ENCODE data around the gene ADARB2. TPM values are rescaled to one million over a fixed set of nuclear protein-coding genes. Genes with fewer than 3 reads are reported as not detected.

The ADARB2 gene
- total RNA-seq, 6 donors from 2014 or later: 0.69 to 5.2 (median 1.8) TPM

DNA sequence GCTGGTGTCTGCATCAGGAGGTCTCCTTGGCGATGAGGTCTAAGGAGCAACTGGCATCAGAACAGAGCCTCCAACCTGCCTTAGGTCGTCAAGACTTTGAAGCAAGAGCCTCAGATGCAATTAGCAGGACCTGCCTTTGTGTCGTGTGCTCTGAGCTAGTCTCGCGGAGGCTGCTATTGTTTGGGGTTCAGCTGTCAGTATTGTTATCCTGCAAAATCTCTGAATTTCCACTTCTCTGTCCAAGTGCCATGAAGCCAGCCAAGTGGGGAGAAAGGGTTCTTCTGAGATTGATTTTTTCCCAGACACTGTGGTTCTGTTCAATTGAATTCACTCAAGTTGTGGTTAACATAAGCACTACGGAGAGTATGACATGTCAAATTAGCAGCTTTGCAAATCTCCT is 78.7 kb downstream of the ADARB2 start:
- ATAC-seq (ENCODE audit: low FRiP score in 2 of 2) (no peak), DNase-seq (no peak)
- WGBS, 2 donors: 68 to 75% methylated on average over 6 of the region's 6 CpGs
- no peak overlapping the region for H3K4me3 ChIP-seq
- no peaks in the 10 kb centered on the region for H3K9me3 ChIP-seq
- no peaks in the 10 kb centered on the region for H3K36me3 ChIP-seq
- H3K4me1 ChIP-seq: no peaks in the 10 kb centered on the region
- no peak overlapping the region for H3K27ac ChIP-seq
- no peaks in the 10 kb centered on the region for H3K27me3 ChIP-seq
- TF ChIP-seq, protein P1, sequence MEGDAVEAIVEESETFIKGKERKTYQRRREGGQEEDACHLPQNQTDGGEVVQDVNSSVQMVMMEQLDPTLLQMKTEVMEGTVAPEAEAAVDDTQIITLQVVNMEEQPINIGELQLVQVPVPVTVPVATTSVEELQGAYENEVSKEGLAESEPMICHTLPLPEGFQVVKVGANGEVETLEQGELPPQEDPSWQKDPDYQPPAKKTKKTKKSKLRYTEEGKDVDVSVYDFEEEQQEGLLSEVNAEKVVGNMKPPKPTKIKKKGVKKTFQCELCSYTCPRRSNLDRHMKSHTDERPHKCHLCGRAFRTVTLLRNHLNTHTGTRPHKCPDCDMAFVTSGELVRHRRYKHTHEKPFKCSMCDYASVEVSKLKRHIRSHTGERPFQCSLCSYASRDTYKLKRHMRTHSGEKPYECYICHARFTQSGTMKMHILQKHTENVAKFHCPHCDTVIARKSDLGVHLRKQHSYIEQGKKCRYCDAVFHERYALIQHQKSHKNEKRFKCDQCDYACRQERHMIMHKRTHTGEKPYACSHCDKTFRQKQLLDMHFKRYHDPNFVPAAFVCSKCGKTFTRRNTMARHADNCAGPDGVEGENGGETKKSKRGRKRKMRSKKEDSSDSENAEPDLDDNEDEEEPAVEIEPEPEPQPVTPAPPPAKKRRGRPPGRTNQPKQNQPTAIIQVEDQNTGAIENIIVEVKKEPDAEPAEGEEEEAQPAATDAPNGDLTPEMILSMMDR (IDR thresholded peaks at IDR 0.05): no peak
- no peak for TF ChIP-seq POLR2A (IDR thresholded peaks at IDR 0.05)
- TF ChIP-seq POLR2AphosphoS5 (IDR thresholded peaks at IDR 0.05): no peak
- no peak for TF ChIP-seq EP300 (IDR thresholded peaks at IDR 0.05)

DNA sequence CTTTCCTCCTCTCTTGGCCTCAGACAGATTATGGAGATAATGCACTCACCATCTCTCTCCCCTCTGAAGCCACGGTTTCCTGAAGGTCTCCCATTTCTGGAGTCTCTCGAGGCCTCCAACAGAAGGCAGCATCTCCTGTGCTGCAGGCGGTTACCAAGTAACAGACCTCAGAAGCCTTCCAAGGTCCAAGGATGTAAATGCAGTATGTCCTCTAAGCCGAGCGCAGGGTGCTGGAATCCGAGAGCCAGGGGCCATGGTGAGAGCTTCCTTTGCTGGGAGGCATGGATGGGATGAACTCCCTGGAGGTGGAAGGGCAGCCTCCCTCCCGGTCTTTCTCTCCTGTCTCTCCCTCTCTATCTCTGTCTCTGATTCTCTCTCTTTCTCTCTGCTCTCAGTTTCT is 79.8 kb downstream of the ADARB2 start:
- TF ChIP-seq, protein P1 (IDR thresholded peaks at IDR 0.05): no peak
- TF ChIP-seq EP300 (IDR thresholded peaks at IDR 0.05) (no peak), POLR2A (IDR thresholded peaks at IDR 0.05) (no peak), POLR2AphosphoS5 (IDR thresholded peaks at IDR 0.05) (no peak)
- WGBS, 2 donors: 43 to 57% methylated on average over 7 of the region's 7 CpGs
- no peaks in the 10 kb centered on the region for H3K9me3 ChIP-seq
- H3K4me3 ChIP-seq: no peak overlapping the region
- H3K27me3 ChIP-seq: no peaks in the 10 kb centered on the region
- no peak overlapping the region for H3K27ac ChIP-seq
- DNase-seq (no peak), ATAC-seq (ENCODE audit: low FRiP score in 2 of 2) (no peak)
- H3K4me1 ChIP-seq: no peaks in the 10 kb centered on the region
- no peaks in the 10 kb centered on the region for H3K36me3 ChIP-seq

GRCh38 chr10:1655367-1655766 is 82.0 kb downstream of the ADARB2 start:
- WGBS, 2 donors: 71 to 80% methylated on average over 3 of the region's 3 CpGs
- H3K4me3 ChIP-seq: no peak overlapping the region
- H3K9me3 ChIP-seq: no peaks in the 10 kb centered on the region
- ATAC-seq (ENCODE audit: low FRiP score in 2 of 2) (no peak), DNase-seq (no peak)
- no peak for TF ChIP-seq POLR2AphosphoS5 (IDR thresholded peaks at IDR 0.05)
- TF ChIP-seq, protein P1 (IDR thresholded peaks at IDR 0.05): no peak
- no peak for TF ChIP-seq POLR2A (IDR thresholded peaks at IDR 0.05)
- no peak for TF ChIP-seq EP300 (IDR thresholded peaks at IDR 0.05)
- H3K27ac ChIP-seq: no peak overlapping the region
- H3K36me3 ChIP-seq: no peaks in the 10 kb centered on the region
- H3K4me1 ChIP-seq: no peaks in the 10 kb centered on the region
- H3K27me3 ChIP-seq: no peaks in the 10 kb centered on the region

- 73 to 80% methylated on average over 7 to 9 of the region's 9 CpGs for WGBS, 2 donors
- TF ChIP-seq POLR2AphosphoS5 (IDR thresholded peaks at IDR 0.05) (no peak), EP300 (IDR thresholded peaks at IDR 0.05) (no peak), POLR2A (IDR thresholded peaks at IDR 0.05) (no peak)
- TF ChIP-seq, protein P1 (IDR thresholded peaks at IDR 0.05): no peak
- H3K36me3 ChIP-seq: no peaks in the 10 kb centered on the region
- H3K4me3 ChIP-seq: no peak overlapping the region
- H3K27me3 ChIP-seq: no peaks in the 10 kb centered on the region
- H3K27ac ChIP-seq: no peak overlapping the region
- no peaks in the 10 kb centered on the region for H3K9me3 ChIP-seq
- ATAC-seq (ENCODE audit: low FRiP score in 2 of 2) (no peak), DNase-seq (no peak)
- no peaks in the 10 kb centered on the region for H3K4me1 ChIP-seq
Observed at GRCh38 chr10:1654811-1655356, 82.4 kb downstream of the ADARB2 start.

DNA sequence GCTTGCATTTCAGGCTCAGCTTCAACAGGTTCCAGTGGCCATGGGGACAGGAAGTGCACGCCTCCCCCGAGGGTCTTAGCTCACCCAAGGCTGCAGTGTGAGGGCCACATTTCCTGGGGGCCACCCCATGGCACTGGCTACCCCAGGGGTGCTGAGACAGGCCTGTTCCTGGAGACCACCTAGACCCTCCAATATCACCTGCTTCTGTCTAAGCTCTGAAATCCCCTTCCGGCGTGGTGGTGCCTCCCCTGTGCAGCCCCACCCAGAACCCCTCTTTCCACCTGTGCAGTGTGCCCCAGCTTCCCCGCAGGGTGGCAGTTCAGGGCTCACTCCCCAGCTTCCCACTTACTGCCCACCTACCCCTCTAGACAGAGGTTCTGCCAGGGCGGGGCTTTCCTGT is 83.1 kb downstream of the ADARB2 start:
- WGBS, 2 donors: 65 to 87% methylated on average over 4 to 6 of the region's 6 CpGs
- ATAC-seq (ENCODE audit: low FRiP score in 2 of 2) (no peak), DNase-seq (no peak)
- H3K27ac ChIP-seq: no peak overlapping the region
- H3K4me3 ChIP-seq: no peak overlapping the region
- TF ChIP-seq EP300 (IDR thresholded peaks at IDR 0.05) (no peak), POLR2AphosphoS5 (IDR thresholded peaks at IDR 0.05) (no peak), POLR2A (IDR thresholded peaks at IDR 0.05) (no peak)
- TF ChIP-seq, protein P1 (IDR thresholded peaks at IDR 0.05): no peak
- no peaks in the 10 kb centered on the region for H3K9me3 ChIP-seq
- no peaks in the 10 kb centered on the region for H3K27me3 ChIP-seq
- H3K4me1 ChIP-seq: no peaks in the 10 kb centered on the region
- no peaks in the 10 kb centered on the region for H3K36me3 ChIP-seq
